KMS-11 (cell line): ENCODE measurements around the gene NCEH1.

Experiments used
- H2AFZ ChIP-seq: fragments of 200-600 bp; sonication (generic); 2 replicates; pipeline ENCODE4 v1.6.1; 2016; ENCODE audit warnings: antibody characterized with exemption, mixed run types, low read depth
- H3K27ac ChIP-seq: fragments of 200-600 bp; sonication (generic); 2 replicates; pipeline ENCODE4 v1.6.1; 2016; ENCODE audit warnings: mild to moderate bottlenecking, mixed run types
- H3K27me3 ChIP-seq: fragments of 200-600 bp; sonication (generic); 2 replicates; pipeline ENCODE4 v1.6.1; 2017; ENCODE audit warnings: mild to moderate bottlenecking, low read depth, mixed run types, moderate library complexity; ENCODE audit not compliant: insufficient read depth
- H3K36me3 ChIP-seq: fragments of 200-600 bp; sonication (generic); 2 replicates; pipeline ENCODE4 v1.6.1; 2017; ENCODE audit warnings: mild to moderate bottlenecking, mixed run types; ENCODE audit not compliant: insufficient read depth
- H3K4me1 ChIP-seq: fragments of 200-600 bp; sonication (generic); 2 replicates; pipeline ENCODE4 v1.6.1; 2016; ENCODE audit warnings: mild to moderate bottlenecking, low read depth, mixed run types; ENCODE audit not compliant: poor library complexity, severe bottlenecking
- H3K4me2 ChIP-seq: fragments of 200-600 bp; sonication (generic); 2 replicates; pipeline ENCODE4 v1.7.0; 2016; ENCODE audit warnings: mild to moderate bottlenecking, mixed run types
- H3K4me3 ChIP-seq: fragments of 200-600 bp; sonication (generic); IDR thresholded peaks from 2 replicates; pipeline ENCODE4 v1.6.1; 2017; ENCODE audit warnings: low read depth, low read length, mixed read lengths; ENCODE audit not compliant: insufficient read depth
- H3K79me2 ChIP-seq: fragments of 200-600 bp; sonication (generic); 2 replicates; pipeline ENCODE4 v1.6.1; 2016; ENCODE audit warnings: low read depth, mixed run types; ENCODE audit not compliant: insufficient read depth
- H3K9ac ChIP-seq: fragments of 200-600 bp; sonication (generic); 2 replicates; pipeline ENCODE4 v1.6.1; 2016; ENCODE audit warnings: mild to moderate bottlenecking, mixed run types
- H4K20me1 ChIP-seq: fragments of 200-600 bp; sonication (generic); 2 replicates; pipeline ENCODE4 v1.6.1; 2016; ENCODE audit warnings: mild to moderate bottlenecking, mixed run types; ENCODE audit not compliant: insufficient read depth
- CTCF ChIP-seq: fragments of 200-600 bp; sonication (generic); conservative IDR thresholded peaks from 2 replicates; pipeline ENCODE4 v1.6.1; 2017; ENCODE audit warnings: low read depth, mild to moderate bottlenecking, antibody characterized with exemption, low read length, moderate library complexity, mixed read lengths

Gene NCEH1

GRCh38 chr3:172591125-172591605 is 119.7 kb downstream of the NCEH1 start:
- Histone ChIP-seq H3K36me3 (no peaks in the 10 kb centered on the region), H3K4me1 (peaks cover 49% of the 10 kb centered on the region), H3K27ac (peak overlapping the region; percentile 55; the same call in 1 of the 2 replicates), H3K79me2 (no peaks in the 10 kb centered on the region), H3K9ac (no peak overlapping the region; the same call in 1 of the 2 replicates), H2AFZ (no peak overlapping the region), H3K27me3 (no peaks in the 10 kb centered on the region), H3K4me3 (no peak overlapping the region), H4K20me1 (no peaks in the 10 kb centered on the region), H3K4me2 (peak overlapping the region; percentile 91; the same call in 1 of the 2 replicates)
- no peak for TF ChIP-seq CTCF

- Histone ChIP-seq H3K79me2 (no peaks in the 10 kb centered on the region), H3K4me2 (no peak overlapping the region), H3K4me3 (no peak overlapping the region), H4K20me1 (no peaks in the 10 kb centered on the region), H3K9ac (no peak overlapping the region), H3K27ac (no peak overlapping the region), H2AFZ (no peak overlapping the region), H3K36me3 (no peaks in the 10 kb centered on the region), H3K27me3 (no peaks in the 10 kb centered on the region), H3K4me1 (peaks cover 21% of the 10 kb centered on the region)
- TF ChIP-seq CTCF: no peak
Measured at GRCh38 chr3:172586436-172586835, 124.4 kb downstream of the NCEH1 start.

GRCh38 chr3:172585954-172586353 is 124.9 kb downstream of the NCEH1 start:
- Histone ChIP-seq H3K4me2 (no peak overlapping the region), H3K79me2 (no peaks in the 10 kb centered on the region), H3K4me1 (peaks cover 21% of the 10 kb centered on the region), H3K27ac (no peak overlapping the region), H3K36me3 (no peaks in the 10 kb centered on the region), H2AFZ (no peak overlapping the region), H4K20me1 (no peaks in the 10 kb centered on the region), H3K4me3 (no peak overlapping the region), H3K9ac (no peak overlapping the region), H3K27me3 (no peaks in the 10 kb centered on the region)
- TF ChIP-seq CTCF: no peak

GRCh38 chr3:172582712-172583111 is 128.2 kb downstream of the NCEH1 start:
- H3K4me3 ChIP-seq: no peak overlapping the region
- no peaks in the 10 kb centered on the region for H3K27me3 ChIP-seq
- no peaks in the 10 kb centered on the region for H4K20me1 ChIP-seq
- peaks cover 32% of the 10 kb centered on the region for H3K4me1 ChIP-seq
- no peaks in the 10 kb centered on the region for H3K36me3 ChIP-seq
- no peak overlapping the region for H3K9ac ChIP-seq
- H3K79me2 ChIP-seq: no peaks in the 10 kb centered on the region
- H2AFZ ChIP-seq: no peak overlapping the region
- H3K4me2 ChIP-seq: no peak overlapping the region
- TF ChIP-seq CTCF: no peak
- no peak overlapping the region for H3K27ac ChIP-seq
